ENCODE results near the gene SHROOM4.

DNA sequence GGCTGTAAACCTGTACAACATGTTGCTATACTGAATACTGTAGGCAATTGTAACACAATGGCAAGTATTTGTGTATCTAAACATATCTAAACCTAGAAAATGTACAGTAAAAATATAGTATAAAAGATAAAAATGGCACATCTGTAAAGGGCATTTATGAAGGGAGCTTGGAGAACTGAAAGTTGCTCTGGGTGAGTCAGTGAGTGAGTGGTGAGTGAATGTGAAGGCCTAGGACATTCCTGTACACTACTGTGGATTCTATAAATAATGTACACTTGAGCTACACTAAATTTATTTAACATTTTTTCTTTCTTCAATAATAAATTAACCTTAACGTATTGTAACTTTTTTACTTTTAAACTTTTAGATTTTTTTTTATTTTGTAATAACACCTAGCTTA, 5.0 kb upstream of the SHROOM4 start:
- no peak for TF ChIP-seq POLR2AphosphoS5 (IDR thresholded peaks at IDR 0.05; ENCODE audit: low read depth, low read length)
- TF ChIP-seq TAF1 (IDR thresholded peaks at IDR 0.05; ENCODE audit: borderline replicate concordance, insufficient read depth, low read length) = no peak
- TF ChIP-seq, protein P1, sequence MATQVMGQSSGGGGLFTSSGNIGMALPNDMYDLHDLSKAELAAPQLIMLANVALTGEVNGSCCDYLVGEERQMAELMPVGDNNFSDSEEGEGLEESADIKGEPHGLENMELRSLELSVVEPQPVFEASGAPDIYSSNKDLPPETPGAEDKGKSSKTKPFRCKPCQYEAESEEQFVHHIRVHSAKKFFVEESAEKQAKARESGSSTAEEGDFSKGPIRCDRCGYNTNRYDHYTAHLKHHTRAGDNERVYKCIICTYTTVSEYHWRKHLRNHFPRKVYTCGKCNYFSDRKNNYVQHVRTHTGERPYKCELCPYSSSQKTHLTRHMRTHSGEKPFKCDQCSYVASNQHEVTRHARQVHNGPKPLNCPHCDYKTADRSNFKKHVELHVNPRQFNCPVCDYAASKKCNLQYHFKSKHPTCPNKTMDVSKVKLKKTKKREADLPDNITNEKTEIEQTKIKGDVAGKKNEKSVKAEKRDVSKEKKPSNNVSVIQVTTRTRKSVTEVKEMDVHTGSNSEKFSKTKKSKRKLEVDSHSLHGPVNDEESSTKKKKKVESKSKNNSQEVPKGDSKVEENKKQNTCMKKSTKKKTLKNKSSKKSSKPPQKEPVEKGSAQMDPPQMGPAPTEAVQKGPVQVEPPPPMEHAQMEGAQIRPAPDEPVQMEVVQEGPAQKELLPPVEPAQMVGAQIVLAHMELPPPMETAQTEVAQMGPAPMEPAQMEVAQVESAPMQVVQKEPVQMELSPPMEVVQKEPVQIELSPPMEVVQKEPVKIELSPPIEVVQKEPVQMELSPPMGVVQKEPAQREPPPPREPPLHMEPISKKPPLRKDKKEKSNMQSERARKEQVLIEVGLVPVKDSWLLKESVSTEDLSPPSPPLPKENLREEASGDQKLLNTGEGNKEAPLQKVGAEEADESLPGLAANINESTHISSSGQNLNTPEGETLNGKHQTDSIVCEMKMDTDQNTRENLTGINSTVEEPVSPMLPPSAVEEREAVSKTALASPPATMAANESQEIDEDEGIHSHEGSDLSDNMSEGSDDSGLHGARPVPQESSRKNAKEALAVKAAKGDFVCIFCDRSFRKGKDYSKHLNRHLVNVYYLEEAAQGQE (IDR thresholded peaks at IDR 0.05; ENCODE audit: insufficient read depth in 1 of 2, low read depth in 2 of 2, low read length in 2 of 2) = no peak
- no peak for TF ChIP-seq SIN3A (IDR thresholded peaks at IDR 0.05; ENCODE audit: borderline replicate concordance, insufficient read depth, low read length)
